Bronchial epithelial cell (primary cell): Measurements from ENCODE around the gene CEP128. TPM values are rescaled to one million over a fixed set of nuclear protein-coding genes. Genes with fewer than 3 reads are reported as not detected.

Source experiments
- DNase-seq: peaks from one replicate; pipeline ENCODE4 v3.0.0-alpha.2; 2010; ENCODE audit warnings: low read depth
- FAIRE-seq: peaks from 2 replicates; lab custom pipeline; 2011; peaks lifted over from hg19 to GRCh38; lab: Jason Lieb, UNC
- H3K27me3 ChIP-seq: 2 replicates; pipeline ENCODE4 v1.5.1; 2011; ENCODE audit warnings: low read length; ENCODE audit not compliant: control insufficient read depth, insufficient read depth
- H3K36me3 ChIP-seq: 2 replicates; pipeline ENCODE4 v1.5.1; 2011; ENCODE audit warnings: low read length; ENCODE audit not compliant: control insufficient read depth, insufficient read depth
- H3K4me3 ChIP-seq: 2 replicates; pipeline ENCODE4 v1.5.1; 2011; ENCODE audit warnings: mild to moderate bottlenecking, low read depth, low read length, control low read depth
- total RNA-seq: library from RNA; depleted of rRNA; stranded (reverse); fragments of >200 nt; gene quantifications from 2 replicates; pipeline ENCODE4 v1.2.1, GENCODE V29; 2014
- TF ChIP-seq, protein P1 (sequence below): IDR thresholded peaks from 2 replicates; pipeline ENCODE4 v1.5.1; 2011; ENCODE audit warnings: mild to moderate bottlenecking, moderate library complexity, low read length, control low read depth, inconsistent platforms; ENCODE audit not compliant: insufficient read depth, severe bottlenecking

CEP128 gene
- total RNA-seq, 1 donor from 2014 or later, result 6.6 TPM

DNA sequence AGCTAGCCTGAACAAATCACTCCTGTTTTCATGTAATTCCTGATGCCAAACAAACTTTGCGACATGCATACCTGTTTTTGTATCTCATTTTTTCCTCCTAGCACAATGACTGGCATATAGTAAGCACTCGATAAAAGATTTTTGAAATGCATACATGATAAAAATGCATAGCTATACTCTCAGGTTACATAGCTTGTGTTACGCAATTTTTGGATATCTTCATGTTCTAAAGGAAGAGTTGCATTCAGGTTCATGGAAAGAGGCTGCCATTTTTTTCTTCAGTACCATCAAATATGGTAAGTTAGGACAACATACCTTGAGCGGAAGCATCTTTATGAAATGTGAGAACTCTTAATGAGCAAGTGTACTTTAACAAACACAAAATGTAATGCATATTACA is 445.4 kb downstream of the CEP128 start:
- no peak for FAIRE-seq

DNA sequence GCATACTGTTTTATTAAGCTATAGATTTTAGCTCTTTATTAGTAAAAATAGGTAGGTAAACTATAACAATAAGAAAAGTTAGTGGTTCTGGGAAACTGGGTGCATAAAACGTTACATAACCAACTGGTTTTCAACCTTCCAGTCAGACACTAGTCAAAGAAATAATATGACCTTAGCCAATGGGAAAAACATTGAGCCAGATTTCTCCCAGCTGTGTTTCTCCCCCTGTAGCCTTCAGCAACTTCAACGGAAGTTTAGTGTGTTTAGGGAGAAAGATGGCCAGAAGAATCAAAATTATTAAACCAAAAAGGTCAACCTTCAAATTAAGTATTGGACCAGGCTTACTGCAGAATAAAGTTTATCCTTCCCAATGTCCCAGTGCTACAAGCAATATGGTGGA is 446.8 kb downstream of the CEP128 start:
- DNase-seq (no peak), FAIRE-seq (no peak)

More for the DNA sequence above, 445.4 kb downstream of the CEP128 start:
- DNase-seq, result no peak
- Histone ChIP-seq H3K4me3 (no peak overlapping the region), H3K27me3 (no peaks in the 10 kb centered on the region), H3K36me3 (no peaks in the 10 kb centered on the region)
- TF ChIP-seq, protein P1, sequence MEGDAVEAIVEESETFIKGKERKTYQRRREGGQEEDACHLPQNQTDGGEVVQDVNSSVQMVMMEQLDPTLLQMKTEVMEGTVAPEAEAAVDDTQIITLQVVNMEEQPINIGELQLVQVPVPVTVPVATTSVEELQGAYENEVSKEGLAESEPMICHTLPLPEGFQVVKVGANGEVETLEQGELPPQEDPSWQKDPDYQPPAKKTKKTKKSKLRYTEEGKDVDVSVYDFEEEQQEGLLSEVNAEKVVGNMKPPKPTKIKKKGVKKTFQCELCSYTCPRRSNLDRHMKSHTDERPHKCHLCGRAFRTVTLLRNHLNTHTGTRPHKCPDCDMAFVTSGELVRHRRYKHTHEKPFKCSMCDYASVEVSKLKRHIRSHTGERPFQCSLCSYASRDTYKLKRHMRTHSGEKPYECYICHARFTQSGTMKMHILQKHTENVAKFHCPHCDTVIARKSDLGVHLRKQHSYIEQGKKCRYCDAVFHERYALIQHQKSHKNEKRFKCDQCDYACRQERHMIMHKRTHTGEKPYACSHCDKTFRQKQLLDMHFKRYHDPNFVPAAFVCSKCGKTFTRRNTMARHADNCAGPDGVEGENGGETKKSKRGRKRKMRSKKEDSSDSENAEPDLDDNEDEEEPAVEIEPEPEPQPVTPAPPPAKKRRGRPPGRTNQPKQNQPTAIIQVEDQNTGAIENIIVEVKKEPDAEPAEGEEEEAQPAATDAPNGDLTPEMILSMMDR, result no peak

DNA sequence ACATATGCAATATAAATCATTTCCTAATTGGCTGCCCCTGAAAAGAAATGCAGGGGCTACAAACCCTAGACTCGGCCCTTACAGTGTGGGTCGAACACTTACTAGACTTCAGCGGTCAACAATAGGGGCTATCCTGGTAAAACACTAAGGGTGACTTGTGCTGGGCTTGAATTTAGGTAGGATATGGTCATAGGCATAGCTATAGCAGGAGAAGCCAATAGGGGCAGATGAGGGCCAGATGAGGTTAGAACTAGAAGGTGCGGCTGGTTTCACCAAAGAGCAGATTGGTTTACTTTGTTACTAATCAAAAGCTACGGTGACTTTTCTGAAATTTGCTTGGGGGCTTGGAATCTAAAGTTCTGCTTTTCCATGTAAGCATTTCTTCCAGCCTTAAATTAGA is 447.9 kb downstream of the CEP128 start:
- TF ChIP-seq, protein P1, result no peak

More for the DNA sequence above, 446.8 kb downstream of the CEP128 start:
- Histone ChIP-seq H3K27me3 (no peaks in the 10 kb centered on the region), H3K4me3 (no peak overlapping the region), H3K36me3 (no peaks in the 10 kb centered on the region)
- TF ChIP-seq, protein P1, result no peak

DNA sequence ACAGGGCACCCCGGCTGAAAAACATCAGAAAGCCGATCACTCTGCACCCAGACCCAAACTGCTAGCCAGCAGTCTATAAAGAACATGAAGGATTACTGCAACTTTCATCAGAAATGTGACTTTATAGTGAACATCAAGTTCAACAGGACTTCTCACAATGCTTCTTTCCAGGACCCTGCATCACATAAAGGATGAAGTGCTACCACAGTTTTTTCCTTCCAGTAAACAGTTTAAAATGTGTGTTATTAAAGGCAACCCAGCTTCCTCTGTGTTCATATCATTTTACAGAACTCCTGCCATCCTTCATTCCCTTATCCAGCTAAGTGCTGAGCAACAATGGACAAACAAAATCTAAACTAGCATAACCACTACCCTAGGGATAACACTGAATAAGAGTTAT is 449.9 kb downstream of the CEP128 start:
- TF ChIP-seq, protein P1, result no peak
- no peak overlapping the region for H3K4me3 ChIP-seq
- H3K27me3 ChIP-seq, result no peaks in the 10 kb centered on the region
- no peak for DNase-seq
- no peak for FAIRE-seq
- no peaks in the 10 kb centered on the region for H3K36me3 ChIP-seq

More for the DNA sequence above, 447.9 kb downstream of the CEP128 start:
- Histone ChIP-seq H3K4me3 (no peak overlapping the region), H3K27me3 (no peaks in the 10 kb centered on the region), H3K36me3 (no peaks in the 10 kb centered on the region)
- no peak for DNase-seq
- FAIRE-seq, result no peak

DNA sequence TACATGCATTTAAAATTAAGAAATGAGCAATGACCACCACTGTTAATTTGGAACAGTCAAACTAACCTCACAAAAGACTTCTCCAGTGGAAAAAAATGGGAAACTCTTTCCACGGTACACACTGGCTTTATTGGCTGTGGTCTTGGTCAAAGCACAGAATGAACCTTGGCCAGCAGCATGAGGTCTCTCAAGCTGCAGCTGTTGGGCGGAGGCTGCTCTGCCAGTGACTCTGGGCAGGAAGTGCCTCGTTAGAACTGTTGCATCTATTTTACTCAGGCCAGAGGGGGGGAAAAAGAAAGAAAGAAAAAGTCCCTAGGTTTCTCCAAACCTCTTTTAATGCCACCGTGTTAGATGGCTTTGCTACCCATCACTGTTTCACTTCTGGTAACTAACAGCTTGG is 450.4 kb downstream of the CEP128 start:
- TF ChIP-seq, protein P1, result no peak
- Histone ChIP-seq H3K36me3 (no peaks in the 10 kb centered on the region), H3K4me3 (no peak overlapping the region), H3K27me3 (no peaks in the 10 kb centered on the region)
- FAIRE-seq (no peak), DNase-seq (no peak)

DNA sequence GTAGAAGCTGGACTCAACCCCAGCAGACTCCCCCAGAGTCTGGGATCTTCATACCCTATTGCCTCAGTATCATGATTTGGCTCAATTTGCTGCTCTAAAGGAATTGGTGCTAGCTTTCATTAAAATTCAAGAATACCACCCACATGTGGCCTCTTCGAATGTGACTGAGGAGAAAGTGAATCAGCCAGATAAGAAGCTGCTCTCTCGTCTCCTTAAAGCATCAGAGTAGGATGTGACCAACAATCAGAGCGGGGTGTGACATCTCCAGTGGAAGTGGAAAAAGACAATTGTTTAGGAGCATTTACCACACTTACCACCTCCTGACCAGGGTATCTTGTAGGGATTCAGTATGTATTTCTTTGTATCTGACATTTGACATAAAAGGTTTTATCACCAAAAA is 452.0 kb downstream of the CEP128 start:
- FAIRE-seq (no peak), DNase-seq (no peak)
- Histone ChIP-seq H3K27me3 (no peaks in the 10 kb centered on the region), H3K4me3 (no peak overlapping the region), H3K36me3 (no peaks in the 10 kb centered on the region)
- TF ChIP-seq, protein P1, result no peak
